Naive thymus-derived CD4-positive, alpha-beta T cell (primary cell): ENCODE results near the gene MAVS. TPM values are rescaled to one million over a fixed set of nuclear protein-coding genes. Genes with fewer than 3 reads are reported as not detected.
"Not testable (repeated sequence)": the region's sequence is repeated elsewhere in the genome, so short reads cannot be mapped to it uniquely, and the experiment has no call there.

Source experiments
- ATAC-seq: fragments of 150-1000 bp; cut with Tn5 transposase; 2 replicates; pipeline ENCODE4 v1.10.0; 2021; ENCODE audit warnings: mild to moderate bottlenecking, moderate library complexity
- CTCF ChIA-PET: fragments of 350-600 bp; sonication (Branson Sonifier 250); formaldehyde crosslinking; loops from one replicate; lab custom pipeline; 2021; ENCODE audit warnings: antibody characterized with exemption; lab: Charles Lee
- POLR2A ChIA-PET: fragments of 350-600 bp; sonication (Branson Sonifier 250); formaldehyde crosslinking; loops from one replicate; lab custom pipeline; 2021; ENCODE audit warnings: antibody characterized with exemption, inconsistent platforms; lab: Charles Lee
- DNase-seq, 9 donors: peaks; one replicate each; pipeline versions ENCODE4 v3.0.0 to v3.0.0-alpha.2; 2020 to 2022; ENCODE audit warnings: mixed read lengths in 1 of 9
- H3K27ac ChIP-seq: one replicate; pipeline ENCODE4 v1.7.0; 2013; ENCODE audit warnings: mild to moderate bottlenecking, low read depth, low read length, moderate library complexity
- H3K27me3 ChIP-seq, 2 donors: one replicate each; pipeline ENCODE4 v1.7.0; 2013; ENCODE audit warnings: low read length in 2 of 2, mild to moderate bottlenecking in 2 of 2, moderate library complexity in 2 of 2; ENCODE audit not compliant: control insufficient read depth in 2 of 2, insufficient read depth in 2 of 2
- H3K36me3 ChIP-seq, 3 experiments: 1 replicate in 2 of 3; 2 replicates in 1 of 3; pipeline ENCODE4 v1.7.0; 2013; ENCODE audit warnings: low read length in 3 of 3, mild to moderate bottlenecking in 3 of 3, moderate library complexity in 1 of 3; ENCODE audit not compliant: insufficient read depth in 3 of 3, control insufficient read depth in 2 of 3
- H3K4me1 ChIP-seq, 2 donors: one replicate each; pipeline ENCODE4 v1.7.0; 2013; ENCODE audit warnings: low read length in 2 of 2, mild to moderate bottlenecking in 2 of 2, moderate library complexity in 1 of 2; ENCODE audit not compliant: control insufficient read depth in 2 of 2, insufficient read depth in 2 of 2
- H3K4me3 ChIP-seq: 2 replicates; pipeline ENCODE4 v1.7.0; 2013; ENCODE audit warnings: mild to moderate bottlenecking, low read length
- H3K9me3 ChIP-seq, 3 experiments: 1 replicate in 2 of 3; 2 replicates in 1 of 3; pipeline ENCODE4 v1.7.0; 2013; ENCODE audit warnings: low read length in 3 of 3; ENCODE audit not compliant: control insufficient read depth in 2 of 3
- H3K27ac Mint-ChIP-seq, 9 donors: one replicate each; pipeline ENCODE4 v1.8.0; 2020 to 2022; ENCODE audit warnings: mixed read lengths in 9 of 9, mild to moderate bottlenecking in 8 of 9, moderate library complexity in 5 of 9, inconsistent platforms in 2 of 9
- H3K27me3 Mint-ChIP-seq, 5 donors: one replicate each; pipeline ENCODE4 v1.8.0; 2021 to 2022; ENCODE audit warnings: mixed read lengths in 5 of 5, mild to moderate bottlenecking in 1 of 5
- H3K36me3 Mint-ChIP-seq, 5 donors: one replicate each; pipeline ENCODE4 v1.8.0; 2020 to 2022; ENCODE audit warnings: mixed read lengths in 5 of 5, mild to moderate bottlenecking in 3 of 5, inconsistent platforms in 1 of 5
- H3K4me1 Mint-ChIP-seq, 7 donors: one replicate each; pipeline ENCODE4 v1.8.0; 2020 to 2022; ENCODE audit warnings: mixed read lengths in 7 of 7, mild to moderate bottlenecking in 3 of 7, inconsistent platforms in 1 of 7
- H3K4me3 Mint-ChIP-seq, 10 donors: one replicate each; pipeline ENCODE4 v1.8.0; 2020 to 2022; ENCODE audit warnings: mild to moderate bottlenecking in 10 of 10, mixed read lengths in 10 of 10, moderate library complexity in 6 of 10, inconsistent platforms in 2 of 10
- H3K9me3 Mint-ChIP-seq, 11 donors: one replicate each; pipeline ENCODE4 v1.8.0; 2020 to 2022; ENCODE audit warnings: mixed read lengths in 11 of 11, mild to moderate bottlenecking in 4 of 11, inconsistent platforms in 1 of 11, moderate library complexity in 1 of 11
- intact Hi-C, 2 donors: fragments of 100-400 bp; cut with micrococcal nuclease; formaldehyde crosslinking; loops; one replicate each; pipeline ENCODE4 v1.15.1; 2023
- polyA plus RNA-seq, 2 donors: library from polyadenylated mRNA; unstranded; fragments of 300-500 nt; fragmentation: Illumina TruSeq; gene quantifications; one replicate each; pipeline ENCODE4 v1.2.3, GENCODE V29; 2021
- total RNA-seq, 6 experiments: library from RNA in 5 of 6; stranded (reverse) in 5 of 6; gene quantifications; 1 replicate in 5 of 6; 2 replicates in 1 of 6; pipeline ENCODE4 v1.2.3 and lab custom pipeline; 2021 to 2026

The MAVS gene
- total and polyA plus RNA-seq, 7 experiments from 2014 or later = 3.5 to 49.9 (median 26.4) TPM

DNA sequence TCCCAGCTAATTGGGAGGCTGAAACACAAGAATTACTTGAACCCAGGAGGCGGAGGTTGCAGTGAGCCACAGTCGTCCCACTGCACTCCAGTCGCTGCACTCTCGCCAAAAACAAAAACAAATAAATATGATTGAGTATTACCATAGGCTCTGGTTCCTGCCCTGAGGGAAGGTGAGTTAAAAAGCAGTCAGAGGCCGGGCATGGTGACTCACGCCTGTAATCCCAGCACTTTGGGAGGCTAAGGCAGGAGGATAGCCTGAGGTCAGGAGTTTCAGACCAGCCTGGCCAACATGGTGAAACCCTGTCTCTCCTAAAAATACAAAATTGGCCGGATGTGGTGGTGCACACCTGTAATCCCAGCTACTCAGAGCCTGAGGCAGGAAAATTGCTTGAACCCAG, 6.4 kb upstream of the MAVS start:
- DNase-seq, ATAC-seq, H3K27me3 Mint-ChIP-seq, H3K9me3 ChIP-seq, H3K4me3 ChIP-seq, CTCF ChIA-PET, H3K27ac ChIP-seq, H3K36me3 ChIP-seq, H3K9me3 Mint-ChIP-seq, H3K27ac Mint-ChIP-seq, H3K27me3 ChIP-seq, H3K4me3 Mint-ChIP-seq, intact Hi-C loops, H3K4me1 ChIP-seq: not testable (repeated sequence)
- Mint-ChIP-seq H3K36me3 (peaks cover 0 to 12% (median 0%) of the 10 kb centered on the region in 5 donors), H3K4me1 (peaks cover 0 to 16% (median 10%) of the 10 kb centered on the region in 7 donors)
- POLR2A ChIA-PET = interaction anchor here (1.0 kb wide), 1 partner anchor 8 kb away, joined by 5 read pairs; no protein-coding TSS in a partner anchor

DNA sequence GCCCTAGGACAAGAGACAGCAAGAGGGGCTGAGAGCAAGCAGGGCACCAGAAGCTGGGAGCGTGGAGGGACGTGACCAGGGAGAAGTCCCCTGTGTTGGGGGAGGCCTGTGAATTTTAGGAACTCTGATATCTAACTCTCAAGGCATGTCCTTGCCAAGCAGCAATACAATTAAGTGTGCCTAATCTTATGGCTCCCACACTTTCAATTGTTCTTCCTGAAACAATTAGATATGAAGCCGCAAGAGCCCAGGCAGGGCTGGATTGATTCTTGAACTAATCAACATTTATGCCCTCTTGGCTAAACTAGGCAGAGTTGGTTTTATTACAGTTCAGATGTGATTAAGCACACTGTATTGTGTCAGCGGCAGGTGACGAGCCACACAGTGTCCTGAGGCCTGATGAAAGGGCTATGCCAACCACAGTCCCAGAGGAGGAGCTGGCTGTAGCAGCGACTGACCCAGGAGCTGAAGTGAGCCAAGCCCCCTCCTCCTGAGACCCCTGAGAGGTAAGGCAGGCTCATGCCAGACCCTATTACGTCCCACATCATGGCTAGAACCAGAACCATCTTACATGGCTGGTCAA, 4.2 kb upstream of the MAVS start:
- Histone ChIP-seq H3K27ac (no peak overlapping the region), H3K36me3 (peaks cover 0 to 6% (median 0%) of the 10 kb centered on the region in 3 experiments), H3K9me3 (no peaks in the 10 kb centered on the region), H3K27me3 (no peaks in the 10 kb centered on the region), H3K4me3 (no peak overlapping the region), H3K4me1 (peaks cover 0 to 11% of the 10 kb centered on the region in 2 donors)
- peak overlapping the region in 1 of 9 donors; percentile 31 for H3K27ac Mint-ChIP-seq
- ATAC-seq (no peak), DNase-seq (no peak)
- no peaks in the 10 kb centered on the region for H3K27me3 Mint-ChIP-seq
- H3K4me3 Mint-ChIP-seq = no peak overlapping the region
- no peaks in the 10 kb centered on the region for H3K9me3 Mint-ChIP-seq
- ChIA-PET CTCF (no interaction called here), POLR2A (interaction anchor here (0.6 kb wide), 1 partner anchor 72 kb away, joined by 3 read pairs; no protein-coding TSS in a partner anchor)
- H3K36me3 Mint-ChIP-seq = peaks cover 0 to 7% (median 0%) of the 10 kb centered on the region in 5 donors
- peaks cover 4 to 22% (median 17%) of the 10 kb centered on the region in 7 donors for H3K4me1 Mint-ChIP-seq
- intact Hi-C loops = no loop called here

DNA sequence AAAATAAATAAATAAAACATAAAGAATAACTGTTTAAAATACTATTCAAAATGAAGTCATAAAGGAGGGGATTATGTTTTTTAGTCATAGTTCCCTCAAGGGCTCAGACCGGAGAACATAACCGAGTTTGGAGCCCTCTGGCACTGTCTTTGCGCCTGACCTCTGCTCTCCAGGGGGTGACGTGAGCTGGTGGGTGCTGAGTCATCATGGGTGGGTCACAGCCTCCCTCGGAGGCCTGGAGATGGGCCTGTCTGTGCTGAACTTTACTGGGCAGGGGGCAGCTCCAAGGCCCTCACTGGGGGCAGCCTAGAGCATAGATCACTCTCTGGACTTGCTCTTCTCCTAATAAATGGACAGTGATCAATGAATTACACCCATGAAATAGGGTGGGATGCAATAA, 3.1 kb upstream of the MAVS start:
- Histone ChIP-seq H3K4me3 (no peak overlapping the region), H3K4me1 (peaks cover 0 to 16% of the 10 kb centered on the region in 2 donors), H3K27ac (no peak overlapping the region), H3K27me3 (no peaks in the 10 kb centered on the region), H3K36me3 (peaks cover 0 to 9% (median 0%) of the 10 kb centered on the region in 3 experiments), H3K9me3 (no peaks in the 10 kb centered on the region)
- ChIA-PET POLR2A (no interaction called here), CTCF (interaction anchor here (0.6 kb wide), 2 partner anchors 59 to 682 kb away, joined by 3 read pairs; no protein-coding TSS in a partner anchor)
- Mint-ChIP-seq H3K27ac (no peak overlapping the region), H3K27me3 (no peaks in the 10 kb centered on the region), H3K36me3 (peaks cover 0 to 7% (median 0%) of the 10 kb centered on the region in 5 donors), H3K9me3 (no peaks in the 10 kb centered on the region), H3K4me3 (no peak overlapping the region), H3K4me1 (peaks cover 7 to 31% (median 25%) of the 10 kb centered on the region in 7 donors)
- DNase-seq = no peak
- intact Hi-C loops = no loop called here
- ATAC-seq = no peak

DNA sequence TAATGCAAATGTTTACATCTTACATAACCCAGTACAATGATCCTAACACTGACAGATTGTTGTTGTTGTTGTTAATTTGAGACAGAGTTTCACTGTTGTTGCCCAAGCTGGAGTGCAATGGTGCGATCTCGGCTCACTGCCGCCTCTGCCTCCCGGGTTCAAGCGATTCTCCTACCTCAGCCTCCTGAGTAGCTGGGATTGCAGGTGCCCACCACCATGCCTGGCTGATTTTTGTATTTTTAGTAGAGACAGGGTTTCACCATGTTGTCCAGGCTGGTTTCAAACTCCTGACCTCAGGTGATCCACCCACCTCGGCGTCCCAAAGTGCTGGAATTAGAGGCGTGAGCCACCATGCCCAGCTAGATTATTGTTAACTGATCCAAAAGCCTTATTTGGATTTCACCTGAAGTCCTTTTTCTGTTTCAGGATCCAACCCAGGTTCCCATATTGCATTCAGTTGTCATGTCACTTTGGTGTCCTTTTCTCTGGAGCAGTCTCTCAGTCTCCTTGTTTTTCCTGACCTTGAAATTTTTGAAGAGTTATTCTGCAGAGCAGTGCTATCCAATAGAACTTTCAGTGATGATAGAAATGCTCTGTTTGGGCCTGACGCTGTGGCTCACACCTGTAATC, 2.5 kb upstream of the MAVS start:
- peaks cover 0 to 13% of the 10 kb centered on the region in 2 donors for H3K4me1 ChIP-seq
- H3K27me3 Mint-ChIP-seq, H3K36me3 ChIP-seq, H3K27ac Mint-ChIP-seq, H3K27ac ChIP-seq, ATAC-seq, H3K4me3 ChIP-seq, intact Hi-C loops, H3K9me3 Mint-ChIP-seq, H3K36me3 Mint-ChIP-seq, H3K27me3 ChIP-seq, H3K9me3 ChIP-seq, DNase-seq: not testable (repeated sequence)
- H3K4me1 Mint-ChIP-seq = peaks cover 13 to 33% (median 27%) of the 10 kb centered on the region in 7 donors
- CTCF ChIA-PET = interaction anchor here (0.6 to 0.8 kb wide), 2 partner anchors 12 to 683 kb away, joined by 3 read pairs; no protein-coding TSS in a partner anchor
- POLR2A ChIA-PET = interaction anchor here (1.4 to 1.8 kb wide), 2 partner anchors 57 to 76 kb away, joined by 3 to 8 read pairs; partner anchors contain the start of genes ADISSP and CENPB
- H3K4me3 Mint-ChIP-seq = peak overlapping the region in 1 of 10 donors; percentile 51

DNA sequence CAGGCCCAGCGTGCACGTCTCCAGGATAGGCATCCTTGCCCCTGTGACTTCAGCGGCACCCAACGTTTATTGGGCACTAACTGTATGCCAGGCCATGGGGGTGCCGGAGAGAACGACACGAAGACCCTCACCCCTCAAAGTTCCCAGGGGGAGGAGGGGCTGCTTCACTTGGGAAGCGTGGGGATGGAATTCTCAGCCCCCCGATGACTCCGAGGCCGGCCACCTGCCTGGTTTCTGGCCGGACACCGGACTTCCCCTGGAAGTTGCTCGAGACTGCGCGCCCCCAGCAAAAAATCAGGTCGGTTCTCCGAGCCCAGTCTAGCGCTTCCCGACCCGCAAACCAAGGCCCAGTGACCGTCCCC, 275 bp upstream of the MAVS start:
- DNase-seq = peak in 2 of 9 donors; percentile 7 to 21
- intact Hi-C loops = loop anchor here (1.0 to 5.0 kb wide), 10 partner anchors 26 to 169 kb away; partner anchors contain the start of genes ADISSP (in 2 of the 2), AP5S1 (in 2 of the 2), CENPB (in 2 of the 2) and PANK2 (in 2 of the 2)
- Histone ChIP-seq H3K9me3 (no peaks in the 10 kb centered on the region), H3K4me1 (peaks cover 0 to 10% of the 10 kb centered on the region in 2 donors), H3K4me3 (peak overlapping the region; percentile 86), H3K27ac (peak overlapping the region; percentile 96), H3K27me3 (no peaks in the 10 kb centered on the region), H3K36me3 (peaks cover 0 to 9% (median 0%) of the 10 kb centered on the region in 3 experiments)
- H3K9me3 Mint-ChIP-seq = no peaks in the 10 kb centered on the region
- POLR2A ChIA-PET = interaction anchor here (0.9 to 1.4 kb wide), 2 partner anchors 9 to 20 kb away, joined by 4 to 8 read pairs; no protein-coding TSS in a partner anchor
- CTCF ChIA-PET = no interaction called here
- ATAC-seq = no peak
- peaks cover 0 to 6% (median 0%) of the 10 kb centered on the region in 5 donors for H3K36me3 Mint-ChIP-seq
- H3K4me1 Mint-ChIP-seq = peaks cover 16 to 30% (median 27%) of the 10 kb centered on the region in 7 donors
- H3K27me3 Mint-ChIP-seq = no peaks in the 10 kb centered on the region
- H3K27ac Mint-ChIP-seq = peak overlapping the region; percentile 59 to 94 (median 86)
- H3K4me3 Mint-ChIP-seq = peak overlapping the region; percentile 85 to 93 (median 90)

DNA sequence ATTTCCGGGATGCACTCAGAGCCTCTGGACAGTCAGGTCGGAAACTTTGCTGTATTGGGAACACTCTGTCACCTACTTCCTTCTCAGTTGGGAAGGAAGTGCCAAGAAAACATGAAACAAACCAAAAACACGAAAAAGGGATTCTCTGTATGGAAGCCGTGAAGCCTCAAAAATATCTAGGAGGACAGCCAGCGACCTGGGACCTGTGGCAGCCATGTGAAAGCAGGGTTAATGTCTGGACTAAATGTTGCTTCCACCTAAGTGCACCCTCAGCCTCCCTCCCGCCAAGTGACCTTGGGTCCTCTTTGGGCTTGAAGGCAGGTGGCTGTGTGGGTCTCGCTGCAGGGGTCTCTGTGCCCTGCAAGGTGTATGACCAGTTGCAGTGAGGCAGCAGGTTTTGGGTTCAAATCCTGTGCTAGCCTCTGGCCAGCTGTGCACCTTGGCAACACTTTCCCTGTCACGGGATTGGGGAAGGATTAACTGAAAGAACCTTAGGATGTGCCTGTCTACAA, 851 bp downstream of the MAVS start:
- H3K36me3 Mint-ChIP-seq = peaks cover 0 to 6% (median 0%) of the 10 kb centered on the region in 5 donors
- ChIA-PET CTCF (no interaction called here), POLR2A (interaction anchor here (1.0 to 1.1 kb wide), 3 partner anchors 12 to 61 kb away, joined by 3 read pairs; partner anchors contain the start of gene CENPB)
- intact Hi-C loops = loop anchor here (2.0 to 5.0 kb wide), 4 partner anchors 40 to 95 kb away; partner anchors contain the start of genes ADISSP (in 1 of the 2), CENPB (in 1 of the 2) and PANK2 (in 1 of the 2)
- peaks cover 16 to 30% (median 27%) of the 10 kb centered on the region in 7 donors for H3K4me1 Mint-ChIP-seq
- Histone ChIP-seq H3K36me3 (peaks cover 0 to 9% (median 0%) of the 10 kb centered on the region in 3 experiments), H3K27ac (peak overlapping the region; percentile 96), H3K27me3 (no peaks in the 10 kb centered on the region), H3K4me3 (peak overlapping the region; percentile 86), H3K4me1 (peaks cover 0 to 10% of the 10 kb centered on the region in 2 donors), H3K9me3 (no peaks in the 10 kb centered on the region)
- no peaks in the 10 kb centered on the region for H3K27me3 Mint-ChIP-seq
- DNase-seq (no peak), ATAC-seq (no peak)
- H3K9me3 Mint-ChIP-seq = no peaks in the 10 kb centered on the region
- peak overlapping the region; percentile 85 to 93 (median 90) for H3K4me3 Mint-ChIP-seq
- H3K27ac Mint-ChIP-seq = peak overlapping the region; percentile 59 to 95 (median 90)
